Cardiac fibroblast (primary cell): ENCODE results near the gene DDAH1.

Experiments
- DNase-seq, 2 donors: peaks; one replicate each; pipeline versions ENCODE4 v3.0.0 to v3.0.0-alpha.2; 2010; ENCODE audit warnings: low read depth in 2 of 2
- H3K4me3 ChIP-seq, 2 donors: replicated peaks in 1 of 2; 1 replicate in 1 of 2; 2 replicates in 1 of 2; pipeline ENCODE4 v1.5.1; 2011; ENCODE audit warnings: low read depth in 2 of 2, low read length in 2 of 2, mild to moderate bottlenecking in 2 of 2, moderate library complexity in 1 of 2
- TF ChIP-seq, protein P1 (sequence below): IDR thresholded peaks from one replicate; pipeline ENCODE4 v1.5.1; 2011; ENCODE audit warnings: low read depth, mild to moderate bottlenecking, low read length, inconsistent platforms

The DDAH1 gene

GRCh38 chr1:85359874-85360721 lies 104.9 kb downstream of the DDAH1 start:
- H3K4me3 ChIP-seq: no peak overlapping the region
- TF ChIP-seq, protein P1, sequence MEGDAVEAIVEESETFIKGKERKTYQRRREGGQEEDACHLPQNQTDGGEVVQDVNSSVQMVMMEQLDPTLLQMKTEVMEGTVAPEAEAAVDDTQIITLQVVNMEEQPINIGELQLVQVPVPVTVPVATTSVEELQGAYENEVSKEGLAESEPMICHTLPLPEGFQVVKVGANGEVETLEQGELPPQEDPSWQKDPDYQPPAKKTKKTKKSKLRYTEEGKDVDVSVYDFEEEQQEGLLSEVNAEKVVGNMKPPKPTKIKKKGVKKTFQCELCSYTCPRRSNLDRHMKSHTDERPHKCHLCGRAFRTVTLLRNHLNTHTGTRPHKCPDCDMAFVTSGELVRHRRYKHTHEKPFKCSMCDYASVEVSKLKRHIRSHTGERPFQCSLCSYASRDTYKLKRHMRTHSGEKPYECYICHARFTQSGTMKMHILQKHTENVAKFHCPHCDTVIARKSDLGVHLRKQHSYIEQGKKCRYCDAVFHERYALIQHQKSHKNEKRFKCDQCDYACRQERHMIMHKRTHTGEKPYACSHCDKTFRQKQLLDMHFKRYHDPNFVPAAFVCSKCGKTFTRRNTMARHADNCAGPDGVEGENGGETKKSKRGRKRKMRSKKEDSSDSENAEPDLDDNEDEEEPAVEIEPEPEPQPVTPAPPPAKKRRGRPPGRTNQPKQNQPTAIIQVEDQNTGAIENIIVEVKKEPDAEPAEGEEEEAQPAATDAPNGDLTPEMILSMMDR: no peak
- peak; percentile 43 to 60 for DNase-seq

- no peak for DNase-seq
- no peak overlapping the region for H3K4me3 ChIP-seq
- TF ChIP-seq, protein P1: no peak
These were observed 106.1 kb downstream of the DDAH1 start for GRCh38 chr1:85358702-85359438.

DNA sequence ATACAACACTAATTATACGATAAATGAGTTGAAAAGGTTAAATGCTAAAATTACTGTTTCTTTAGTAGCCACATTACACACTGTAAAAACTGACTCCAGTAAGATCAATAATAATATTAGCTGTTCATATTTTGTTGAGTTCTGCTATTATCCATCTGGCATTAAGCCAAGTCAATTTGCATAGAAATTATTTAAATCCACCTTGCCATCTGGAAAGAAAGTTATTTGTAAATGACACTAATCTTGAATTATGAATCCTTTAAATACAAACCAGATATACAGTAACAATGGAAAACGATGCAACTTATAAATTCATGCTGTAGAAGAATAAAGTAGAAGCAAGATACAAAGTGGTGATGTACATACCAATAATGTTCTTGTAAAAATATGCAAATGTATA lies 107.1 kb downstream of the DDAH1 start:
- no peak overlapping the region for H3K4me3 ChIP-seq
- no peak for DNase-seq
- TF ChIP-seq, protein P1: no peak

- no peak for DNase-seq
- TF ChIP-seq, protein P1: no peak
- no peak overlapping the region for H3K4me3 ChIP-seq
These were observed 108.8 kb downstream of the DDAH1 start for GRCh38 chr1:85356130-85356529.

GRCh38 chr1:85352055-85352454 lies 112.9 kb downstream of the DDAH1 start:
- no peak for DNase-seq
- TF ChIP-seq, protein P1: no peak
- H3K4me3 ChIP-seq: no peak overlapping the region

DNA sequence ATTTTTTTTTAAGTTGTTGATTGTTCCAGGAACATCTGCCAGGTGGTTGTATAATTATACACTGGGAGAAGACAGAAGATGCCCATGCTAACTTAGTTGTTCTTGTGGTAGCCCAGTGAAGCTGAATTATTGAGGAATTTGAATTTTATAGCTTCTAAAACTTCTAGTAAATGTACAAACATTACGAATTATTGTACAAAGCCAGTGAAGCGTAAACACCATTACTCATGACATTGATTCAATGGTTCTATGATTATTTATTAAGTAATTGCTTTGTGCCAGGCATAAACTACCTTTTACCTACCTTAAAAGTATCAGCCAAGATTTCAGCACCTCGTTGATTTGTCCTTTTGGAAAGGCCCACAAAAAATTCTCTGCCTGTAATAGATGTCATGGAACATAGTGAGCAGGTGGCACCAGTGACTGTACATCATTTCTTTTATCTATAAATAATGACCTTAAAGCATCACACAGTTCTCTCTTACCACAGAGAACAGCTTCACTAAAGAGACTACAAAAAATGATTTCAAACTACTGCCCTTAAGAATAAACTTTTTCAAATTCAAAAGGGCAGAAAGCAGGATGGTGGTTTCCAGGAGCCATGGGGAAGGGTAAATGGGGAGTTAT lies 113.6 kb downstream of the DDAH1 start:
- TF ChIP-seq, protein P1: no peak
- H3K4me3 ChIP-seq: no peak overlapping the region
- DNase-seq: no peak
